IMR-90 (cell line): ENCODE results near the gene FAM53B. TPM values are rescaled to one million over a fixed set of nuclear protein-coding genes. Genes with fewer than 3 reads are reported as not detected.
"Not testable (repeated sequence)": the region's sequence is repeated elsewhere in the genome, so short reads cannot be mapped to it uniquely, and the experiment has no call there.

Experiments
- ATAC-seq: fragments of 200-7000 bp; cut with Tn5 transposase; 2 replicates; pipeline ENCODE4 v1.9.1; 2020; ENCODE audit warnings: low read depth, mild to moderate bottlenecking, moderate library complexity
- BruUV-seq: library from RNA; stranded (reverse); fragments of 400-500 nt; replicated peaks from 2 replicates; lab custom pipeline; 2021; lab: Mats Ljungman, UMichigan
- CTCF ChIA-PET: fragments of 300-600 bp; formaldehyde crosslinking; extraction: SDS; loops from one replicate; lab custom pipeline; 2021; ENCODE audit warnings: antibody characterized with exemption; lab: Yijun Ruan, JAX
- POLR2A ChIA-PET: fragments of 300-600 bp; sonication (Branson Sonifier 250); formaldehyde crosslinking; loops from one replicate; lab custom pipeline; 2022; ENCODE audit warnings: antibody characterized with exemption; ENCODE audit not compliant: unreplicated experiment; lab: Charles Lee
- DNase-seq: peaks from one replicate; pipeline ENCODE4 v3.0.0; 2013
- H2AFZ ChIP-seq: replicated peaks from 2 replicates; pipeline ENCODE3; 2013; ENCODE audit warnings: low read length, mild to moderate bottlenecking; ENCODE audit not compliant: poor library complexity
- H2AK5ac ChIP-seq: 2 replicates; pipeline ENCODE4 v1.6.1; 2013; ENCODE audit warnings: low read depth, low read length, inconsistent platforms
- H2AK9ac ChIP-seq: replicated peaks from 2 replicates; pipeline ENCODE3; 2013; ENCODE audit warnings: mild to moderate bottlenecking, low read depth, low read length, moderate library complexity; ENCODE audit not compliant: poor library complexity
- H2BK120ac ChIP-seq: 2 replicates; pipeline ENCODE4 v1.6.1; 2013; ENCODE audit warnings: low read depth, low read length, inconsistent platforms
- H2BK15ac ChIP-seq: 3 replicates; pipeline ENCODE4 v1.6.1; 2013; ENCODE audit warnings: low read depth, low read length, inconsistent platforms
- H2BK20ac ChIP-seq: 2 replicates; pipeline ENCODE4 v1.6.1; 2013; ENCODE audit warnings: low read depth, mild to moderate bottlenecking, inconsistent platforms, low read length, moderate library complexity
- H2BK5ac ChIP-seq: 2 replicates; pipeline ENCODE4 v1.6.1; 2013; ENCODE audit warnings: mild to moderate bottlenecking, low read depth, low read length, inconsistent platforms; ENCODE audit not compliant: poor library complexity, severe bottlenecking
- H3K14ac ChIP-seq: replicated peaks from 2 replicates; pipeline ENCODE4 v1.6.1; 2013; ENCODE audit warnings: low read depth, low read length, inconsistent platforms
- H3K18ac ChIP-seq: 2 replicates; pipeline ENCODE4 v1.6.1; 2013; ENCODE audit warnings: low read depth, low read length, control low read depth
- H3K23ac ChIP-seq: 2 replicates; pipeline ENCODE4 v1.6.1; 2013; ENCODE audit warnings: low read depth, low read length, inconsistent platforms
- H3K27ac ChIP-seq: 2 replicates; pipeline ENCODE4 v1.5.1; 2013; ENCODE audit warnings: mild to moderate bottlenecking, control low read depth, low read length; ENCODE audit not compliant: insufficient read depth
- H3K27me3 ChIP-seq: 2 replicates; pipeline ENCODE4 v1.6.1; 2013; ENCODE audit warnings: low read length; ENCODE audit not compliant: control insufficient read depth, insufficient read depth
- H3K36me3 ChIP-seq: 2 replicates; pipeline ENCODE4 v1.6.1; 2013; ENCODE audit warnings: low read length, mixed read lengths; ENCODE audit not compliant: control insufficient read depth, insufficient read depth
- H3K4ac ChIP-seq: 2 replicates; pipeline ENCODE4 v1.6.1; 2013; ENCODE audit warnings: low read depth, low read length, inconsistent platforms
- H3K4me1 ChIP-seq: 2 replicates; pipeline ENCODE4 v1.6.1; 2013; ENCODE audit warnings: low read length, mixed read lengths; ENCODE audit not compliant: control insufficient read depth, insufficient read depth
- H3K4me2 ChIP-seq: 2 replicates; pipeline ENCODE4 v1.6.1; 2013; ENCODE audit warnings: low read depth, mild to moderate bottlenecking, control low read depth, low read length, moderate library complexity
- H3K4me3 ChIP-seq: 2 replicates; pipeline ENCODE4 v1.5.1; 2013; ENCODE audit warnings: low read depth, mild to moderate bottlenecking, control low read depth, low read length, moderate library complexity; ENCODE audit not compliant: insufficient read depth
- H3K56ac ChIP-seq: 2 replicates; pipeline ENCODE4 v1.6.1; 2013; ENCODE audit warnings: low read length, inconsistent platforms; ENCODE audit not compliant: insufficient read depth; ENCODE audit errors: extremely low read depth
- H3K79me1 ChIP-seq, 2 experiments: 2 replicates each; pipeline ENCODE4 v1.6.1; 2013; ENCODE audit warnings: low read length in 2 of 2, inconsistent platforms in 1 of 2, low read depth in 1 of 2
- H3K9ac ChIP-seq: 2 replicates; pipeline ENCODE4 v1.6.1; 2013; ENCODE audit warnings: low read depth, low read length, control low read depth
- H3K9me1 ChIP-seq: 2 replicates; pipeline ENCODE4 v1.6.1; 2013; ENCODE audit warnings: low read length, inconsistent platforms; ENCODE audit not compliant: insufficient read depth
- H3K9me3 ChIP-seq: 2 replicates; pipeline ENCODE4 v1.6.1; 2013; ENCODE audit warnings: low read length; ENCODE audit not compliant: control insufficient read depth, insufficient read depth
- H4K20me1 ChIP-seq: 2 replicates; pipeline ENCODE4 v1.6.1; 2013; ENCODE audit warnings: low read length, inconsistent platforms; ENCODE audit not compliant: insufficient read depth
- H4K5ac ChIP-seq: 2 replicates; pipeline ENCODE4 v1.6.1; 2013; ENCODE audit warnings: mild to moderate bottlenecking, low read depth, low read length, control low read depth
- H4K8ac ChIP-seq, 2 experiments: 2 replicates each; pipeline ENCODE4 v1.6.1; 2013; ENCODE audit warnings: low read depth in 2 of 2, low read length in 2 of 2, control low read depth in 1 of 2, inconsistent platforms in 1 of 2
- H4K91ac ChIP-seq: 2 replicates; pipeline ENCODE4 v1.6.1; 2013; ENCODE audit warnings: low read depth, low read length, inconsistent platforms; ENCODE audit not compliant: insufficient read depth
- WGBS, 2 experiments: methylation state at CpG; one replicate each; pipeline versions ENCODE4 v1.1.5 to v1.1.7; 2013; ENCODE audit warnings: missing lambda C conversion rate in 2 of 2; ENCODE audit not compliant: insufficient read length in 1 of 2; ENCODE audit errors: extremely low coverage in 2 of 2; 5-methylcytosine and 5-hydroxymethylcytosine counted together
- dilution Hi-C: fragments of 300-500 bp; cut with HindIII; formaldehyde crosslinking; loops from one replicate; pipeline ENCODE4 v1.14.3; 2018; ENCODE audit warnings: low sequenced_read_pairs; ENCODE audit not compliant: unreplicated experiment
- in situ Hi-C: fragments of 300-500 bp; cut with MboI; formaldehyde crosslinking; loops from 3 replicates; pipeline ENCODE4 v1.14.3; 2019; ENCODE audit warnings: low sequenced_read_pairs, inconsistent platforms, mixed read lengths
- intact Hi-C: fragments of 100-400 bp; cut with micrococcal nuclease; formaldehyde crosslinking; loops from 2 replicates; pipeline ENCODE4 v1.10.0; 2022
- polyA plus RNA-seq, 3 experiments: library from polyadenylated mRNA; depleted of rRNA; stranded (reverse); fragments of >200 nt; gene quantifications; 2 replicates each; pipeline ENCODE4 v1.2.3, GENCODE V29; 2012; ENCODE audit warnings: low replicate concordance in 1 of 3
- total RNA-seq: library from RNA; depleted of rRNA; stranded (reverse); fragments of >200 nt; gene quantifications from 2 replicates; pipeline ENCODE4 v1.2.3, GENCODE V29; 2012

Gene FAM53B
- total and polyA plus RNA-seq, 2 of the 4 experiments (the other 2 are of a cell fraction), result 3.8 to 5.7 TPM

- BruUV-seq, result not testable (repeated sequence)
These were observed 2.3 kb upstream of the FAM53B start for GRCh38 chr10:124746447-124746846.

More at GRCh38 chr10:124746447-124746846, 2.3 kb upstream of the FAM53B start:
- H2AK5ac ChIP-seq, dilution Hi-C loops, H2BK120ac ChIP-seq, H2BK20ac ChIP-seq, H4K20me1 ChIP-seq, H3K4me2 ChIP-seq, ATAC-seq, H3K18ac ChIP-seq, H3K14ac ChIP-seq, H3K36me3 ChIP-seq, H3K4me3 ChIP-seq, H2BK5ac ChIP-seq, in situ Hi-C loops, H2AFZ ChIP-seq, H4K8ac ChIP-seq, H3K9me3 ChIP-seq, H2BK15ac ChIP-seq, H3K4ac ChIP-seq, DNase-seq, H4K5ac ChIP-seq, H3K27me3 ChIP-seq, H3K23ac ChIP-seq, POLR2A ChIA-PET, H3K9me1 ChIP-seq, H3K27ac ChIP-seq, H2AK9ac ChIP-seq, H3K56ac ChIP-seq, H3K4me1 ChIP-seq, H4K91ac ChIP-seq, H3K9ac ChIP-seq: not testable (repeated sequence)
- WGBS, 2 experiments, result no CpG with 5 or more reads among the region's 8 CpGs
- intact Hi-C loops, result loop anchor here (5.0 kb wide), 1 partner anchor 171 kb away; no protein-coding TSS in a partner anchor
- peaks cover 0 to 19% of the 10 kb centered on the region in 2 experiments; a peak in 3 of 4 replicates for H3K79me1 ChIP-seq
- CTCF ChIA-PET, result interaction anchor here (1.4 kb wide), 1 partner anchor 27 kb away, joined by 3 read pairs; no protein-coding TSS in a partner anchor
